Caco-2 (cell line): Measurements from ENCODE around the gene PCBD2. TPM values are rescaled to one million over a fixed set of nuclear protein-coding genes. Genes with fewer than 3 reads are reported as not detected.

Experiments
- BruUV-seq: library from RNA; stranded (reverse); fragments of 400-500 nt; replicated peaks from 2 replicates; lab custom pipeline; 2021; lab: Mats Ljungman, UMichigan
- CTCF ChIA-PET: fragments of 300-600 bp; sonication (Branson Sonifier 250); formaldehyde crosslinking; loops from one replicate; lab custom pipeline; 2022; ENCODE audit warnings: antibody characterized with exemption; lab: Charles Lee
- POLR2A ChIA-PET: fragments of 300-600 bp; sonication (Branson Sonifier 250); formaldehyde crosslinking; loops from one replicate; lab custom pipeline; 2022; ENCODE audit warnings: antibody characterized with exemption; lab: Charles Lee
- DNase-seq, 2 experiments: peaks; one replicate each; pipeline versions ENCODE4 v3.0.0 to v3.0.0-alpha.2; 2020 to 2022
- H3K27me3 ChIP-seq: replicated peaks from 2 replicates; pipeline ENCODE4 v1.6.0; 2011; ENCODE audit warnings: low read length; ENCODE audit not compliant: control insufficient read depth, insufficient read depth
- H3K36me3 ChIP-seq: 2 replicates; pipeline ENCODE4 v1.5.1; 2011; ENCODE audit warnings: low read length; ENCODE audit not compliant: control insufficient read depth, insufficient read depth
- H3K4me1 ChIP-seq: fragments of 250-450 bp; sonication (Bioruptor Pico); 2 replicates; pipeline ENCODE4 v1.5.1; 2020; ENCODE audit warnings: mild to moderate bottlenecking
- H3K4me3 ChIP-seq: 2 replicates; pipeline ENCODE4 v1.5.1; 2011; ENCODE audit warnings: low read depth, mild to moderate bottlenecking, control low read depth, low read length
- H3K9me3 ChIP-seq: fragments of 250-450 bp; sonication (Bioruptor Pico); 2 replicates; pipeline ENCODE4 v1.5.1; 2020; ENCODE audit warnings: mild to moderate bottlenecking, moderate library complexity
- H3K27ac Mint-ChIP-seq: one replicate; pipeline ENCODE4 v1.8.0; 2022; ENCODE audit warnings: mixed read lengths; ENCODE audit not compliant: unreplicated experiment
- H3K27me3 Mint-ChIP-seq: one replicate; pipeline ENCODE4 v1.8.0; 2022; ENCODE audit warnings: mixed read lengths; ENCODE audit not compliant: insufficient read depth, unreplicated experiment
- H3K36me3 Mint-ChIP-seq: one replicate; pipeline ENCODE4 v1.8.0; 2022; ENCODE audit warnings: mild to moderate bottlenecking, mixed read lengths; ENCODE audit not compliant: insufficient read depth, unreplicated experiment
- H3K4me1 Mint-ChIP-seq: one replicate; pipeline ENCODE4 v1.8.0; 2022; ENCODE audit warnings: low read depth, mixed read lengths; ENCODE audit not compliant: unreplicated experiment
- H3K4me3 Mint-ChIP-seq: one replicate; pipeline ENCODE4 v1.8.0; 2022; ENCODE audit warnings: mild to moderate bottlenecking, moderate library complexity, mixed read lengths; ENCODE audit not compliant: unreplicated experiment
- H3K9me3 Mint-ChIP-seq: one replicate; pipeline ENCODE4 v1.8.0; 2022; ENCODE audit warnings: mixed read lengths; ENCODE audit not compliant: unreplicated experiment
- CTCF ChIP-seq, 2 experiments: fragments of 200-600 bp in 1 of 2; IDR thresholded peaks; 1 replicate in 1 of 2; 2 replicates in 1 of 2; pipeline versions ENCODE4 v1.5.1 to v1.8.0; 2011 to 2022; ENCODE audit warnings: antibody characterized with exemption in 1 of 2, control low read depth in 1 of 2, inconsistent platforms in 1 of 2, low read depth in 1 of 2, low read length in 1 of 2, mild to moderate bottlenecking in 1 of 2, moderate library complexity in 1 of 2; ENCODE audit not compliant: insufficient read depth in 1 of 2, severe bottlenecking in 1 of 2, unreplicated experiment in 1 of 2
- intact Hi-C: fragments of 100-400 bp; cut with micrococcal nuclease; formaldehyde crosslinking; loops from one replicate; pipeline ENCODE4 v1.10.0; 2022; ENCODE audit not compliant: unreplicated experiment
- total RNA-seq: library from RNA; stranded (reverse); gene quantifications from 2 replicates; pipeline ENCODE4 v1.2.3, GENCODE V29; 2022

The PCBD2 gene
- total RNA-seq, 1 experiment from 2014 or later = 24.2 TPM

GRCh38 chr5:134892926-134893325, 12.0 kb upstream of the PCBD2 start:
- Mint-ChIP-seq H3K27me3 (no peaks in the 10 kb centered on the region), H3K4me1 (no peaks in the 10 kb centered on the region), H3K4me3 (no peak overlapping the region), H3K27ac (no peak overlapping the region), H3K9me3 (no peaks in the 10 kb centered on the region), H3K36me3 (peaks cover 4% of the 10 kb centered on the region)
- POLR2A ChIA-PET = no interaction called here
- Histone ChIP-seq H3K9me3 (no peaks in the 10 kb centered on the region), H3K36me3 (no peaks in the 10 kb centered on the region; the same call in 1 of the 2 replicates), H3K4me3 (no peak overlapping the region), H3K4me1 (no peaks in the 10 kb centered on the region), H3K27me3 (no peaks in the 10 kb centered on the region)
- no peak for DNase-seq
- CTCF ChIA-PET = no interaction called here
- BruUV-seq = no TSS peak
- intact Hi-C loops = no loop called here
- no peak for TF ChIP-seq CTCF (IDR thresholded peaks at IDR 0.05; ENCODE audit: insufficient read depth in 1 of 2, low read depth in 1 of 2, low read length in 1 of 2, severe bottlenecking in 1 of 2, unreplicated experiment in 1 of 2)

- H3K9me3 ChIP-seq = no peaks in the 10 kb centered on the region
- H3K27me3 Mint-ChIP-seq = no peaks in the 10 kb centered on the region
- H3K27ac Mint-ChIP-seq = no peak overlapping the region
- POLR2A ChIA-PET = no interaction called here
- no peaks in the 10 kb centered on the region for H3K4me1 ChIP-seq
- no peaks in the 10 kb centered on the region for H3K9me3 Mint-ChIP-seq
- no peaks in the 10 kb centered on the region for H3K4me1 Mint-ChIP-seq
- H3K4me3 ChIP-seq = no peak overlapping the region
- H3K4me3 Mint-ChIP-seq = no peak overlapping the region
- no peaks in the 10 kb centered on the region for H3K27me3 ChIP-seq
- H3K36me3 Mint-ChIP-seq = peaks cover 4% of the 10 kb centered on the region
- no peak for DNase-seq
- TF ChIP-seq CTCF (IDR thresholded peaks at IDR 0.05; ENCODE audit: insufficient read depth in 1 of 2, low read depth in 1 of 2, low read length in 1 of 2, severe bottlenecking in 1 of 2, unreplicated experiment in 1 of 2) = no peak
- intact Hi-C loops = no loop called here
- CTCF ChIA-PET = no interaction called here
- H3K36me3 ChIP-seq = no peaks in the 10 kb centered on the region; the same call in 1 of the 2 replicates
- BruUV-seq = no TSS peak
Measured at GRCh38 chr5:134893748-134894505, 11.0 kb upstream of the PCBD2 start.

GRCh38 chr5:134902071-134902801, 2.7 kb upstream of the PCBD2 start:
- CTCF ChIA-PET = no interaction called here
- H3K9me3 Mint-ChIP-seq = no peaks in the 10 kb centered on the region
- Histone ChIP-seq H3K36me3 (no peaks in the 10 kb centered on the region), H3K9me3 (no peaks in the 10 kb centered on the region), H3K27me3 (no peaks in the 10 kb centered on the region), H3K4me1 (no peaks in the 10 kb centered on the region), H3K4me3 (no peak overlapping the region)
- H3K4me3 Mint-ChIP-seq = no peak overlapping the region
- no peak overlapping the region for H3K27ac Mint-ChIP-seq
- H3K27me3 Mint-ChIP-seq = no peaks in the 10 kb centered on the region
- TF ChIP-seq CTCF (IDR thresholded peaks at IDR 0.05; ENCODE audit: insufficient read depth in 1 of 2, low read depth in 1 of 2, low read length in 1 of 2, severe bottlenecking in 1 of 2, unreplicated experiment in 1 of 2) = no peak
- no TSS peak for BruUV-seq
- no peak for DNase-seq
- POLR2A ChIA-PET = no interaction called here
- H3K36me3 Mint-ChIP-seq = peaks cover 23% of the 10 kb centered on the region
- intact Hi-C loops = loop anchor here (10.0 kb wide), 1 partner anchor 97 kb away; no protein-coding TSS in a partner anchor
- no peaks in the 10 kb centered on the region for H3K4me1 Mint-ChIP-seq
